Measurements from ENCODE around the gene ZNF70. TPM values are rescaled to one million over a fixed set of nuclear protein-coding genes. Genes with fewer than 3 reads are reported as not detected.
A peak's percentile ranks its signal among the peaks of the same experiment; 100 is the strongest.

ZNF70 gene
- total and polyA plus RNA-seq, 2 donors (not counting 1 experiment from before 2014, with no cell fraction given): 2.1 to 8.3 TPM

- Histone ChIP-seq H3K27ac (ENCODE audit: low read length in 2 of 2) (peak overlapping the region; percentile 34 to 73), H3K4me1 (ENCODE audit: control insufficient read depth in 2 of 2, insufficient read depth in 2 of 2, low read length in 2 of 2) (peaks cover 40 to 58% of the 10 kb centered on the region in 2 donors), H3K4me2 (replicated peaks; ENCODE audit: low read depth, low read length, poor library complexity, severe bottlenecking) (peak overlapping the region; percentile 92), H3K4me3 (ENCODE audit: control extremely low read depth in 1 of 5, extremely low read depth in 1 of 5, insufficient read depth in 1 of 5, low read depth in 2 of 5, low read length in 4 of 5) (peak overlapping the region; percentile 30 to 65 (median 50)), H3K9ac (ENCODE audit: low read length) (peak overlapping the region; percentile 61), H2AFZ (ENCODE audit: insufficient read depth, low read depth, low read length, poor library complexity, severe bottlenecking) (peak overlapping the region; percentile 78), H3K9me3 (ENCODE audit: control extremely low read depth in 1 of 3, control insufficient read depth in 2 of 3, insufficient read depth in 1 of 3, low read length in 2 of 3) (no peaks in the 10 kb centered on the region), H3K27me3 (replicated peaks in 1 of 4; ENCODE audit: control extremely low read depth in 1 of 4, control insufficient read depth in 3 of 4, insufficient read depth in 4 of 4, low read length in 3 of 4) (no peaks in the 10 kb centered on the region), H3K36me3 (replicated peaks in 1 of 2; ENCODE audit: control extremely low read depth in 1 of 2, control insufficient read depth in 1 of 2, extremely low read depth in 1 of 2, insufficient read depth in 2 of 2, low read length in 1 of 2) (no peaks in the 10 kb centered on the region), H4K20me1 (ENCODE audit: control insufficient read depth, insufficient read depth, low read length, poor library complexity, severe bottlenecking) (peaks cover 14% of the 10 kb centered on the region), H3K79me2 (ENCODE audit: control insufficient read depth, insufficient read depth, low read length) (peaks cover 24% of the 10 kb centered on the region)
- H3K4me3 Mint-ChIP-seq: peak overlapping the region; percentile 86
- peak overlapping the region; percentile 84 for H3K27ac Mint-ChIP-seq
- TF ChIP-seq EZH2 (IDR thresholded peaks at IDR 0.05; ENCODE audit: borderline replicate concordance, insufficient read depth, low read depth, low read length, poor library complexity, severe bottlenecking): no peak
- TF ChIP-seq, protein P1, sequence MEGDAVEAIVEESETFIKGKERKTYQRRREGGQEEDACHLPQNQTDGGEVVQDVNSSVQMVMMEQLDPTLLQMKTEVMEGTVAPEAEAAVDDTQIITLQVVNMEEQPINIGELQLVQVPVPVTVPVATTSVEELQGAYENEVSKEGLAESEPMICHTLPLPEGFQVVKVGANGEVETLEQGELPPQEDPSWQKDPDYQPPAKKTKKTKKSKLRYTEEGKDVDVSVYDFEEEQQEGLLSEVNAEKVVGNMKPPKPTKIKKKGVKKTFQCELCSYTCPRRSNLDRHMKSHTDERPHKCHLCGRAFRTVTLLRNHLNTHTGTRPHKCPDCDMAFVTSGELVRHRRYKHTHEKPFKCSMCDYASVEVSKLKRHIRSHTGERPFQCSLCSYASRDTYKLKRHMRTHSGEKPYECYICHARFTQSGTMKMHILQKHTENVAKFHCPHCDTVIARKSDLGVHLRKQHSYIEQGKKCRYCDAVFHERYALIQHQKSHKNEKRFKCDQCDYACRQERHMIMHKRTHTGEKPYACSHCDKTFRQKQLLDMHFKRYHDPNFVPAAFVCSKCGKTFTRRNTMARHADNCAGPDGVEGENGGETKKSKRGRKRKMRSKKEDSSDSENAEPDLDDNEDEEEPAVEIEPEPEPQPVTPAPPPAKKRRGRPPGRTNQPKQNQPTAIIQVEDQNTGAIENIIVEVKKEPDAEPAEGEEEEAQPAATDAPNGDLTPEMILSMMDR (IDR thresholded peaks at IDR 0.05): no peak
- peaks cover 54% of the 10 kb centered on the region for H3K4me1 Mint-ChIP-seq
- POLR2A ChIA-PET: interaction anchor here (1.9 to 14.3 kb wide), 2 partner anchors 11 to 93 kb away, joined by 4 to 174 read pairs; partner anchors contain the start of genes SLC2A11, VPREB3 and ZNF70
- ATAC-seq (ENCODE audit: low read depth) (no peak), DNase-seq (no peak)
- no peaks in the 10 kb centered on the region for H3K27me3 Mint-ChIP-seq
- H3K9me3 Mint-ChIP-seq (ENCODE audit: insufficient read depth): no peaks in the 10 kb centered on the region
- intact Hi-C loops (cut with micrococcal nuclease): loop anchor here (1.0 kb wide), 1 partner anchor 12 kb away; no protein-coding TSS in a partner anchor
- CTCF ChIA-PET: interaction anchor here (1.0 to 12.8 kb wide), 3 partner anchors 10 to 86 kb away, joined by 3 to 188 read pairs (median 4); partner anchors contain the start of genes VPREB3 and ZNF70
- WGBS (ENCODE audit: insufficient coverage): 83% methylated on average over 3 of the region's 7 CpGs
Measured at GRCh38 chr22:23763954-23764353, 13.0 kb upstream of the ZNF70 start.

GRCh38 chr22:23763579-23763945 lies 12.7 kb upstream of the ZNF70 start:
- Histone ChIP-seq H3K4me1 (ENCODE audit: control insufficient read depth in 2 of 2, insufficient read depth in 2 of 2, low read length in 2 of 2) (peaks cover 37 to 54% of the 10 kb centered on the region in 2 donors), H3K4me2 (replicated peaks; ENCODE audit: low read depth, low read length, poor library complexity, severe bottlenecking) (peak overlapping the region; percentile 92), H3K79me2 (ENCODE audit: control insufficient read depth, insufficient read depth, low read length) (peaks cover 20% of the 10 kb centered on the region), H3K4me3 (ENCODE audit: control extremely low read depth in 1 of 5, extremely low read depth in 1 of 5, insufficient read depth in 1 of 5, low read depth in 2 of 5, low read length in 4 of 5) (peak overlapping the region; percentile 30 to 65 (median 50)), H3K9ac (ENCODE audit: low read length) (peak overlapping the region; percentile 61), H3K27me3 (replicated peaks in 1 of 4; ENCODE audit: control extremely low read depth in 1 of 4, control insufficient read depth in 3 of 4, insufficient read depth in 4 of 4, low read length in 3 of 4) (no peaks in the 10 kb centered on the region), H3K9me3 (ENCODE audit: control extremely low read depth in 1 of 3, control insufficient read depth in 2 of 3, insufficient read depth in 1 of 3, low read length in 2 of 3) (no peaks in the 10 kb centered on the region), H3K27ac (ENCODE audit: low read length in 2 of 2) (peak overlapping the region; percentile 34 to 73), H3K36me3 (replicated peaks in 1 of 2; ENCODE audit: control extremely low read depth in 1 of 2, control insufficient read depth in 1 of 2, extremely low read depth in 1 of 2, insufficient read depth in 2 of 2, low read length in 1 of 2) (no peaks in the 10 kb centered on the region), H4K20me1 (ENCODE audit: control insufficient read depth, insufficient read depth, low read length, poor library complexity, severe bottlenecking) (peaks cover 14% of the 10 kb centered on the region), H2AFZ (ENCODE audit: insufficient read depth, low read depth, low read length, poor library complexity, severe bottlenecking) (peak overlapping the region; percentile 78)
- Mint-ChIP-seq H3K4me1 (peaks cover 54% of the 10 kb centered on the region), H3K27me3 (no peaks in the 10 kb centered on the region), H3K9me3 (ENCODE audit: insufficient read depth) (no peaks in the 10 kb centered on the region), H3K4me3 (peak overlapping the region; percentile 86), H3K27ac (peak overlapping the region; percentile 84)
- intact Hi-C loops (cut with micrococcal nuclease): loop anchor here (1.0 kb wide), 1 partner anchor 11 kb away; no protein-coding TSS in a partner anchor
- CTCF ChIA-PET: interaction anchor here (1.0 to 12.8 kb wide), 3 partner anchors 9 to 86 kb away, joined by 3 to 188 read pairs (median 4); partner anchors contain the start of genes VPREB3 and ZNF70
- DNase-seq (peak; percentile 61), ATAC-seq (ENCODE audit: low read depth) (peak; percentile 45)
- TF ChIP-seq, protein P1 (IDR thresholded peaks at IDR 0.05): no peak
- TF ChIP-seq EZH2 (IDR thresholded peaks at IDR 0.05; ENCODE audit: borderline replicate concordance, insufficient read depth, low read depth, low read length, poor library complexity, severe bottlenecking): no peak
- WGBS (ENCODE audit: insufficient coverage): 12% methylated on average over 17 of the region's 17 CpGs
- POLR2A ChIA-PET: interaction anchor here (0.5 to 14.3 kb wide), 3 partner anchors 11 to 248 kb away, joined by 3 to 174 read pairs (median 4); partner anchors contain the start of genes CABIN1, SLC2A11, VPREB3 and ZNF70

All from B cell (primary cell).